ENCODE data around the gene VAT1. TPM values are rescaled to one million over a fixed set of nuclear protein-coding genes. Genes with fewer than 3 reads are reported as not detected.
"Not testable (repeated sequence)": the region's sequence is repeated elsewhere in the genome, so short reads cannot be mapped to it uniquely, and the experiment has no call there.

The VAT1 gene
- total and polyA plus RNA-seq, 8 donors, result 116 to 257 (median 133) TPM

- DNase-seq (no peak), ATAC-seq (no peak)
- intact Hi-C loops (cut with DNase I), result no loop called here
- H3K4me3 ChIP-seq, result no peak overlapping the region
- H3K36me3 ChIP-seq, result peaks cover 0 to 16% of the 10 kb centered on the region in 2 donors
- TF ChIP-seq CTCF (IDR thresholded peaks at IDR 0.05), result no peak
- no peaks in the 10 kb centered on the region for H3K27me3 ChIP-seq
- H3K4me1 ChIP-seq, result no peaks in the 10 kb centered on the region
- H3K9me3 ChIP-seq, result no peaks in the 10 kb centered on the region
- no peak overlapping the region for H3K27ac ChIP-seq
Observed at GRCh38 chr17:43068570-43069367, 46.6 kb upstream of the VAT1 start.

GRCh38 chr17:43062984-43063638 lies 40.9 kb upstream of the VAT1 start:
- no peak for ATAC-seq
- intact Hi-C loops (cut with DNase I), result no loop called here
- no peak for DNase-seq
- TF ChIP-seq CTCF (IDR thresholded peaks at IDR 0.05), result no peak
- Histone ChIP-seq H3K27me3 (no peaks in the 10 kb centered on the region), H3K27ac (no peak overlapping the region), H3K4me1 (no peaks in the 10 kb centered on the region), H3K9me3 (no peaks in the 10 kb centered on the region), H3K4me3 (no peak overlapping the region), H3K36me3 (peaks cover 0 to 16% of the 10 kb centered on the region in 2 donors)

GRCh38 chr17:43056051-43056450 lies 33.9 kb upstream of the VAT1 start:
- intact Hi-C loops (cut with DNase I), result no loop called here
- no peak for ATAC-seq
- Histone ChIP-seq H3K27ac (no peak overlapping the region), H3K36me3 (peaks cover 0 to 30% of the 10 kb centered on the region in 2 donors), H3K4me3 (no peak overlapping the region), H3K9me3 (no peaks in the 10 kb centered on the region), H3K27me3 (no peaks in the 10 kb centered on the region), H3K4me1 (no peaks in the 10 kb centered on the region)
- no peak for TF ChIP-seq CTCF (IDR thresholded peaks at IDR 0.05)
- DNase-seq, result peak in 1 of 4 donors; percentile 34

- DNase-seq, ATAC-seq: not testable (repeated sequence)
Observed at GRCh38 chr17:43053008-43053407, 30.8 kb upstream of the VAT1 start.

GRCh38 chr17:43051969-43052368 lies 29.8 kb upstream of the VAT1 start:
- no peak for ATAC-seq

More at GRCh38 chr17:43053008-43053407, 30.8 kb upstream of the VAT1 start:
- H3K4me1 ChIP-seq; H3K27ac ChIP-seq; H3K27me3 ChIP-seq; H3K4me3 ChIP-seq; intact Hi-C loops (cut with DNase I); H3K9me3 ChIP-seq: not testable (repeated sequence)
- peaks cover 0 to 42% of the 10 kb centered on the region in 2 donors for H3K36me3 ChIP-seq

More at GRCh38 chr17:43051969-43052368, 29.8 kb upstream of the VAT1 start:
- Histone ChIP-seq H3K9me3 (no peaks in the 10 kb centered on the region), H3K4me3 (no peak overlapping the region), H3K27ac (no peak overlapping the region), H3K4me1 (no peaks in the 10 kb centered on the region), H3K36me3 (peaks cover 0 to 40% of the 10 kb centered on the region in 2 donors), H3K27me3 (no peaks in the 10 kb centered on the region)
- no peak for DNase-seq
- TF ChIP-seq CTCF (IDR thresholded peaks at IDR 0.05), result no peak
- intact Hi-C loops (cut with DNase I), result no loop called here

All from left lung (tissue), 10 donors.